Prostate gland (tissue), 2 donors: ENCODE results near the gene CHPF. TPM values are rescaled to one million over a fixed set of nuclear protein-coding genes. Genes with fewer than 3 reads are reported as not detected.

Source experiments
- DNase-seq: peaks from one replicate; pipeline ENCODE4 v3.0.0-alpha.2; 2019; ENCODE audit warnings: low spot score
- H3K27ac ChIP-seq, 2 donors: fragments of 200-600 bp; sonication (generic); 2 replicates each; pipeline ENCODE4 v1.5.1; 2017 to 2019
- H3K27me3 ChIP-seq: fragments of 200-600 bp; sonication (generic); replicated peaks from 2 replicates; pipeline ENCODE4 v1.5.1; 2019; ENCODE audit not compliant: insufficient read depth
- H3K36me3 ChIP-seq, 2 donors: fragments of 200-600 bp; sonication (generic); 1 replicate in 1 of 2; 2 replicates in 1 of 2; pipeline versions ENCODE4 v1.5.1 to v1.8.1; 2017 to 2019
- H3K4me1 ChIP-seq: fragments of 200-600 bp; sonication (generic); replicated peaks from 2 replicates; pipeline ENCODE4 v1.5.1; 2019
- H3K4me3 ChIP-seq, 2 donors: fragments of 200-600 bp; sonication (generic); 2 replicates each; pipeline ENCODE4 v1.5.1; 2017 to 2019
- H3K9me3 ChIP-seq: fragments of 200-600 bp; sonication (generic); 2 replicates; pipeline ENCODE4 v1.5.1; 2017
- CTCF ChIP-seq, 4 experiments: fragments of 200-600 bp in 2 of 4; fragments of 450-650 bp in 2 of 4; sonication (generic) in 2 of 4; IDR thresholded peaks; 1 replicate in 3 of 4; 2 replicates in 1 of 4; pipeline ENCODE4 v1.5.1; 2016 to 2019; ENCODE audit warnings: antibody characterized with exemption in 4 of 4, mild to moderate bottlenecking in 2 of 4, moderate library complexity in 2 of 4
- POLR2A ChIP-seq: fragments of 450-650 bp; IDR thresholded peaks from one replicate; pipeline ENCODE4 v1.6.1; 2016; ENCODE audit warnings: antibody characterized with exemption, mild to moderate bottlenecking
- POLR2AphosphoS5 ChIP-seq: sonication (generic); formaldehyde crosslinking; IDR thresholded peaks from one replicate; pipeline ENCODE4 v1.6.1; 2017; ENCODE audit warnings: antibody characterized with exemption
- WGBS: methylation state at CpG from one replicate; pipeline ENCODE4 v1.1.5; 2018; 5-methylcytosine and 5-hydroxymethylcytosine counted together
- intact Hi-C: fragments of 100-400 bp; cut with DNase I; formaldehyde crosslinking; loops from one replicate; pipeline ENCODE4 v1.14.2; 2022
- microRNA-seq: library from miRNA; unstranded; fragments of <30 nt; microRNA quantifications from one replicate; pipeline ENCODE4, GENCODE V29; 2016
- small RNA-seq, 2 donors: library from RNA; depleted of rRNA; stranded (forward); fragments of <200 nt; gene quantifications; one replicate each; pipeline ENCODE3, GENCODE V24; 2016
- total RNA-seq, 2 donors: library from RNA; depleted of rRNA; stranded (reverse); fragments of >200 nt; gene quantifications; one replicate each; pipeline ENCODE4 v1.1.0, GENCODE V29; 2016

Gene CHPF
- total RNA-seq, 2 donors from 2014 or later: 150 to 819 TPM

- WGBS: 80% methylated on average over 22 of the region's 23 CpGs
- no peak for DNase-seq
- H3K27me3 ChIP-seq: no peaks in the 10 kb centered on the region
- TF ChIP-seq POLR2AphosphoS5: no peak
- TF ChIP-seq CTCF (IDR thresholded peaks at IDR 0.05): no peak
- no peaks in the 10 kb centered on the region for H3K9me3 ChIP-seq
- no peak overlapping the region for H3K27ac ChIP-seq
- H3K4me3 ChIP-seq: no peak overlapping the region
- no peaks in the 10 kb centered on the region for H3K36me3 ChIP-seq
- intact Hi-C loops: no loop called here
- H3K4me1 ChIP-seq: no peaks in the 10 kb centered on the region
Observed at GRCh38 chr2:219490186-219490585, 53.4 kb downstream of the CHPF start.

GRCh38 chr2:219489315-219489714 is 54.3 kb downstream of the CHPF start:
- no peaks in the 10 kb centered on the region for H3K9me3 ChIP-seq
- 91% methylated on average over 9 of the region's 9 CpGs for WGBS
- no peaks in the 10 kb centered on the region for H3K27me3 ChIP-seq
- H3K4me1 ChIP-seq: peaks cover 3% of the 10 kb centered on the region
- H3K4me3 ChIP-seq: no peak overlapping the region
- TF ChIP-seq POLR2A (no peak), POLR2AphosphoS5 (no peak)
- no peak for DNase-seq
- H3K36me3 ChIP-seq: no peaks in the 10 kb centered on the region
- no peak overlapping the region for H3K27ac ChIP-seq
- intact Hi-C loops: no loop called here

Small RNAs within 50 kb of the gene (microRNA-seq; reads per million reads assigned to microRNA genes)
- gene MIR3132: not detected

Small RNAs within 50 kb of the gene (small RNA-seq; reads per million reads assigned to genes)
- gene MIR3132 (0 to 0.28 reads per million in 2 donors), gene RN7SKP213 (0 reads per million in 2 donors)

Other genes starting within 250 kb of the CHPF start
- gene PTPRN, start 234.4 kb downstream of the CHPF start, total RNA-seq: 1 to 10 TPM in 1 of 2 donors, under 1 TPM in 1; 0.09 to 6.6 TPM
- gene RESP18, start 211.1 kb downstream of the CHPF start, total RNA-seq: not detected
- gene DNPEP, start 155.9 kb downstream of the CHPF start, total RNA-seq: 10 to 100 TPM; 54.1 to 82.4 TPM
- 1,000 to 10,000 TPM; 1,584 to 1,742 TPM for gene DES, start 125.4 kb downstream of the CHPF start, total RNA-seq
- gene SPEG, start 109.0 kb downstream of the CHPF start, total RNA-seq: 10 to 100 TPM; 30.7 to 53.4 TPM
- gene GMPPA, start 44.9 kb downstream of the CHPF start, total RNA-seq: 10 to 100 TPM; 41.2 to 53.8 TPM
- gene ASIC4, start 29.3 kb downstream of the CHPF start, total RNA-seq: under 1 TPM; 0.09 to 0.45 TPM
- 10 to 100 TPM in 1 of 2 donors, 1 to 10 TPM in 1; 5.7 to 11.5 TPM for gene TMEM198, start 219 bp upstream of the CHPF start, total RNA-seq
- 100 to 1,000 TPM; 142 to 330 TPM for gene OBSL1, start 27.7 kb upstream of the CHPF start, total RNA-seq
- gene INHA, start 28.5 kb upstream of the CHPF start, total RNA-seq: 100 to 1,000 TPM in 1 of 2 donors, under 1 TPM in 1; 0.96 to 391 TPM
- 10 to 100 TPM; 18.3 to 60.3 TPM for gene STK11IP, start 54.0 kb upstream of the CHPF start, total RNA-seq
- gene SLC4A3, start 83.8 kb upstream of the CHPF start, total RNA-seq: 10 to 100 TPM in 1 of 2 donors, 1 to 10 TPM in 1; 7.6 to 44.6 TPM